Uterus (tissue), 4 donors: ENCODE measurements around the gene TMCO4. TPM values are rescaled to one million over a fixed set of nuclear protein-coding genes. Genes with fewer than 3 reads are reported as not detected.
"Not testable (repeated sequence)": the region's sequence is repeated elsewhere in the genome, so short reads cannot be mapped to it uniquely, and the experiment has no call there.

Experiments used
- DNase-seq, 2 donors: peaks; one replicate each; pipeline ENCODE4 v3.0.0-alpha.2; 2019 to 2020
- H3K27ac ChIP-seq, 2 donors: fragments of 200-600 bp; sonication (generic); 1 replicate in 1 of 2; 2 replicates in 1 of 2; pipeline ENCODE4 v1.5.1; 2016 to 2018
- H3K27me3 ChIP-seq, 2 donors: fragments of 200-600 bp; sonication (generic); one replicate each; pipeline ENCODE4 v1.5.1; 2018 to 2019; ENCODE audit warnings: control low read depth in 1 of 2
- H3K36me3 ChIP-seq, 2 donors: fragments of 200-600 bp; sonication (generic); one replicate each; pipeline ENCODE4 v1.5.1; 2019; ENCODE audit warnings: control low read depth in 1 of 2
- H3K4me1 ChIP-seq, 2 donors: fragments of 200-600 bp; sonication (generic); one replicate each; pipeline ENCODE4 v1.5.1; 2018 to 2019; ENCODE audit warnings: control low read depth in 1 of 2
- H3K4me3 ChIP-seq, 2 donors: fragments of 200-600 bp; sonication (generic); 1 replicate in 1 of 2; 2 replicates in 1 of 2; pipeline ENCODE4 v1.5.1; 2018 to 2019; ENCODE audit warnings: mild to moderate bottlenecking in 1 of 2
- H3K9me3 ChIP-seq, 2 donors: fragments of 200-600 bp; sonication (generic); one replicate each; pipeline ENCODE4 v1.5.1; 2019; ENCODE audit warnings: control low read depth in 1 of 2
- CTCF ChIP-seq, 4 experiments: fragments of 200-600 bp in 2 of 4; fragments of 450-650 bp in 2 of 4; sonication (generic) in 2 of 4; IDR thresholded peaks; one replicate each; pipeline ENCODE4 v1.5.1; 2016 to 2019; ENCODE audit warnings: antibody characterized with exemption in 4 of 4, mild to moderate bottlenecking in 2 of 4, moderate library complexity in 1 of 4
- POLR2A ChIP-seq, 2 donors: fragments of 450-650 bp; IDR thresholded peaks; one replicate each; pipeline ENCODE4 v1.6.1; 2016; ENCODE audit warnings: antibody characterized with exemption in 2 of 2, mild to moderate bottlenecking in 1 of 2, moderate library complexity in 1 of 2
- intact Hi-C: fragments of 100-400 bp; cut with DNase I; formaldehyde crosslinking; loops from one replicate; pipeline ENCODE4 v1.15.1; 2023; ENCODE audit warnings: low total_unique reads
- total RNA-seq, 4 donors: library from RNA; depleted of rRNA in 3 of 4; stranded (reverse); fragments of >200 nt in 3 of 4; gene quantifications; one replicate each; pipeline versions ENCODE4 v1.1.0 to v1.2.4, GENCODE V29; 2014 to 2023
- donor health status: DM: yes; HTN: yes; CAD: no.

Gene TMCO4
- total RNA-seq, 4 donors from 2014 or later = 11.8 to 41.2 (median 21.8) TPM

GRCh38 chr1:19640363-19641316 lies 159.1 kb downstream of the TMCO4 start:
- DNase-seq = no peak
- Histone ChIP-seq H3K9me3 (no peaks in the 10 kb centered on the region), H3K27ac (no peak overlapping the region), H3K27me3 (no peaks in the 10 kb centered on the region), H3K36me3 (no peaks in the 10 kb centered on the region), H3K4me3 (no peak overlapping the region), H3K4me1 (peaks cover 0 to under 1% of the 10 kb centered on the region in 2 donors)
- no peak for TF ChIP-seq POLR2A (IDR thresholded peaks at IDR 0.05)
- no peak for TF ChIP-seq CTCF (IDR thresholded peaks at IDR 0.05)
- intact Hi-C loops = loop anchor here (10.0 kb wide), 1 partner anchor 156 kb away; the partner anchor contains the start of gene CAPZB

- intact Hi-C loops = loop anchor here (10.0 kb wide), 1 partner anchor 155 kb away; the partner anchor contains the start of gene CAPZB
- H3K27me3 ChIP-seq = no peaks in the 10 kb centered on the region
- H3K9me3 ChIP-seq = no peaks in the 10 kb centered on the region
- TF ChIP-seq POLR2A (IDR thresholded peaks at IDR 0.05) (no peak), CTCF (IDR thresholded peaks at IDR 0.05) (no peak)
- no peak overlapping the region for H3K4me3 ChIP-seq
- H3K4me1 ChIP-seq = no peaks in the 10 kb centered on the region
- DNase-seq = no peak
- H3K27ac ChIP-seq = no peak overlapping the region
- no peaks in the 10 kb centered on the region for H3K36me3 ChIP-seq
These were observed 159.7 kb downstream of the TMCO4 start for GRCh38 chr1:19639999-19640362.

- DNase-seq, H3K27ac ChIP-seq, H3K4me1 ChIP-seq: not testable (repeated sequence)
These were observed 160.5 kb downstream of the TMCO4 start for GRCh38 chr1:19639228-19639627.

GRCh38 chr1:19637606-19638005 lies 162.1 kb downstream of the TMCO4 start:
- Histone ChIP-seq H3K9me3 (no peaks in the 10 kb centered on the region), H3K27ac (no peak overlapping the region), H3K4me3 (no peak overlapping the region), H3K27me3 (no peaks in the 10 kb centered on the region), H3K36me3 (no peaks in the 10 kb centered on the region), H3K4me1 (no peaks in the 10 kb centered on the region)
- intact Hi-C loops = no loop called here
- DNase-seq = no peak
- no peak for TF ChIP-seq POLR2A (IDR thresholded peaks at IDR 0.05)
- no peak for TF ChIP-seq CTCF (IDR thresholded peaks at IDR 0.05)

More at GRCh38 chr1:19639228-19639627, 160.5 kb downstream of the TMCO4 start:
- H3K36me3 ChIP-seq, H3K4me3 ChIP-seq, H3K9me3 ChIP-seq, H3K27me3 ChIP-seq, intact Hi-C loops: not testable (repeated sequence)

GRCh38 chr1:19636749-19637148 lies 163.0 kb downstream of the TMCO4 start:
- H3K36me3 ChIP-seq, H3K9me3 ChIP-seq, intact Hi-C loops, H3K4me1 ChIP-seq, DNase-seq, H3K4me3 ChIP-seq, H3K27ac ChIP-seq, H3K27me3 ChIP-seq: not testable (repeated sequence)

GRCh38 chr1:19636065-19636464 lies 163.7 kb downstream of the TMCO4 start:
- intact Hi-C loops = no loop called here
- TF ChIP-seq POLR2A (IDR thresholded peaks at IDR 0.05) (no peak), CTCF (IDR thresholded peaks at IDR 0.05) (no peak)
- Histone ChIP-seq H3K27ac (no peak overlapping the region), H3K9me3 (no peaks in the 10 kb centered on the region), H3K4me3 (no peak overlapping the region), H3K36me3 (no peaks in the 10 kb centered on the region), H3K4me1 (no peaks in the 10 kb centered on the region), H3K27me3 (no peaks in the 10 kb centered on the region)
- no peak for DNase-seq
